Activated CD8-positive, alpha-beta memory T cell treated with anti-CD3 and anti-CD28 coated beads, Interleukin-2, amount 50 U/mL, for 24 hours (primary cell): Measurements from ENCODE around the gene STK4.

Experiments used
- DNase-seq: peaks from one replicate; pipeline ENCODE4 v3.0.0-alpha.2; 2020; ENCODE audit errors: extremely low read depth

STK4 gene

DNA sequence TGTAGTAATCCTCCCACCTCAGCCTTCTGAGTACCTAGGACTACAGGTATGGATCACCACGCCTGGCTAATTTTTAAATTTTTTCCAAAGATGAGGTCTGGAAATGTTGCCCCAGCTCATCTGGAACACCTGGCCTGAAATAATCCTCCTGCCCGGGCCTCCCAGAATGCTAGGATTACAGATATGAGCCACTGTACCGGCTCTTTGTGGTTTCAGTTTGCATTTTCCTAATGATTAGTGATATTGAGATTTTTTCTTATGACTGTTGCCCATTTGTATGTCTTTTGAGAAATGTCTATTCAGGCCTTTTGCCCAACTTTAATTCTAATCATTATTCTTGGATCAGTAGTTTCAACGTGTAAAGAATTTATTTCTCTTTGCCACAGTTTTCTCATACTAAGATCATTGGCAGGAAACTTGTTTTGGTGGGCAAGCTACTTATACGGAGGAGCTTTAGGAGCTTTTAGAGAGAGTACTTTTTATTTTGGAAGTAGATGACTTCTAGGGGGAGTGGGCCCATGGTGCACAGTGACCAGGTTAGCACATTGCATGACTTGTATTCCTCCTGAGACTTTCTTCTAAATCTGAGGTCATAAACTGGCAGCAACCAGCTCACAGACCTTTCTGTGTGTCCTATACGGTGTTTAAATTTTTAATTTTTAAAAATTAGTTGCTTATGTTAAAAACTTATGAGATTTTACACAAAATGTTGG is 62.3 kb downstream of the STK4 start:
- DNase-seq, result no peak

DNA sequence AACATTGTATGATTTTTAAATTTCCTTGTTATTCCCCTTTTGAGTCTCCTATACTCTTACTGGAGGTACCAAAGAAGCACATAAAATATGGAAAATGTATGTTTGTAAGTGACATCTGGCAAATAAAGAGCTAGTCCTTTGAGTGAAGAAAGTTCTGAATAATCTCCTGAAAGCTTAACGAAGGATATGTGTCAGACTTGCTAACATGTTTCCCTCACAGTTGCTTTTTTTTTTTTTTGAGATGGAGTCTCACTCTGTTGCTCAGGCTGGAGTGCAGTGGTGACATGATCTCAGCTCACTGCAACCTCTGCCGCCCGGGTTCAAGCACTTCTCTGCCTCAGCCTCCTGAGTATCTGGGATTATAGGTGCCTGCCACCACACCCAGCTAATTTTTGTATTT is 63.6 kb downstream of the STK4 start:
- no peak for DNase-seq

DNA sequence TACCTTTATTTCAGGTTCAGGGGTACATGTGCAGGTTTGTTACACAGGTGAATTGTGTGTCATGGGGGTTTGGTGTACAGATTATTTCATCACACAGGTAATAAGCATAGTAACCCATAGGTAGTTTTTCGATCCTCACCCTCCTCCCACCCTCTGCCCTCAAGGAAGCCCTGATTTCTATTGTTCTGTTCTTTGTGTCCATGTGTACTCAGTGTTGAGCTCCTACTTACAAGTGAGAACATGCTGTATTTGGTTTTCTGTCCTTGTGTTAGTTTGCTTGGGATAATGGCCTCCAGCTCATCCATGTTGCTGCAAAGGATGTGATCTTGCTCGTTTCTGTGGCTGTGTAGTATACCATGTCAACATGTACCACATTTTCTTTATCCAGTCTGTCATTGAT is 66.0 kb downstream of the STK4 start:
- DNase-seq, result no peak

DNA sequence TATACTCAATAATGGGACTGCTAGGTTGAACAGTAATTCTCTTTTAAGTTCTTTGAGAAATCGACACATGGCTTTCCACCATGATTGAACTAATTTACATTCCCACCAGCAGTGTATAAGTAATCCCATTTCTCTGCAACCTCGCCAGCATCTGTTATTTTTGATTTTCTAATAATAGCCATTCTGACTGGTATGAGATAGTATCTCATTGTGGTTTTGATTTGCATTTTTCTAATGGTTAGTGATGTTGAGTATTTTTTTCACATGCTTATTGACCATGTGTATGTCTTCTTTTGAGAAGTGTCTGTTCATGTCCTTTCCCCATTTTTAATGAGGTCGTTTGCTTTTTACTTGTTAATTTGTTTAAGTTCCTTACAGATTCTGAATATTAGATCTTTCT is 66.5 kb downstream of the STK4 start:
- no peak for DNase-seq

DNA sequence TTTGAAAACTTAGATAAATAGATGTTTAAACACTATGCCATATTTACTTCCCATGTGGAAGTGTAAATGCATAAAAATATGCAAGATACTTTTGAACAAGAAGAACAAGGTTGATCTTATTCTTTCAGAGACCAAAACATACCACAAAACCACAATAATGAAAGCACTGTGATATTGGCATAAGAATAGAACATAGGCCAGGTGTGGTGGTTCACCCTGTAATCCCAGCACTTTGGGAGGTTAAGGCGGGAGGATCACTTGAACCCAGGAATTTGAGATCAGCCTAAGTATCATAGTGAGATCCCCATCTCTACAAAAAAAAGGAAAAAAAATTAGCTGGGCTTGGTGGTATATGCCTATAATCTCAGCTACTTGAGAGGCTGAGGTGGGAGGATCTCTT is 68.1 kb downstream of the STK4 start:
- no peak for DNase-seq

DNA sequence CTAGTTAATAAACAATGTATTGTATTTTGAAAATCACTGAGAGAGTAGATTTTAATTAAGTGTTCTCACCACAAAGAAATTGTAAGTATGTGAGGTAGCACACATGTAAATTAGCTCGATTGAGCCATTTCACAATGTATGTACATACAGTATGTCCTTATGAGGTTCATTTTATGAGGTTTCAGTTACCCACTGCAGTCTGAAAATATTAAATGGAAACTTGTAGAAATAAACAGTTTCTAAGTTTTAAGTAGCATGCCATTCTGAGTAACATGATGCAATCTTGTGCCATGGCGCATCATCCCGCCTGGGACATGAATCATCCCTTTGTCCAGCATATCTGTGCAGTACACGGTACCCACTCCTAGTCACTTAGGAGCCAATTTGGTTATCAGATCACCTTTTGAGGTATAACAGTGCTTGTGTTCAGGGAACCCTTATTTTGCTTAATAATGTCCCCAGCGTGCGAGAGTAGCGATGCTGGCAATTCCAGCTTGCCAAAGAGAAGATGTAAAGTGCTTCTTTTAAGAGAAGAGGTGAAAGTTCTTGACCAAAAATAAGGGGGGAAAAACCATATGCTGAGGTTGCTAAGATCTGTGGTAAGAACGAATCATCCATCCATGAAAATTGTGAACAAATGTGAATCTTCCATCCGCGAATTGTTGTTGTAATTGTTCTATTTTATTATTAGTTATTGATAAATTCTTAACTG is 69.9 kb downstream of the STK4 start:
- DNase-seq, result no peak

DNA sequence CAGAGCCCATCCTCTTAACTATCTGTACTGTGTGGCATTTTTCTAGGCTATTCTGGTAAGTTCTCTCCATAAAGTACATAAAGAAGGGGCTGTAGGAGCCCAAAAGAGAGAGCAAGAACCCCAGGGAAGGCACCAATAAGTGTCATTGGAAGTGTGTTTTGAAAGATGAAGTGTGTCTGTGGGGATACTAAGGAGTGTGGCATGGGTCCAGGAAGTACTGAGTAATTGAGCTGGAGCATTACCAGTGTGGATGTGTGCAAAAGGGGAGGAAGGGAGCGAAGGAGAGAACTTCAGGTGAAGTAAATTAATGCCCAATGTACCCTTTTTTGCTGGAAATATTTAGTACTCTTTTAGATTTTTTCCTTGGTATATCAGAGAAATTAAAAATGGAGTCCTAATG is 70.7 kb downstream of the STK4 start:
- DNase-seq, result no peak

DNA sequence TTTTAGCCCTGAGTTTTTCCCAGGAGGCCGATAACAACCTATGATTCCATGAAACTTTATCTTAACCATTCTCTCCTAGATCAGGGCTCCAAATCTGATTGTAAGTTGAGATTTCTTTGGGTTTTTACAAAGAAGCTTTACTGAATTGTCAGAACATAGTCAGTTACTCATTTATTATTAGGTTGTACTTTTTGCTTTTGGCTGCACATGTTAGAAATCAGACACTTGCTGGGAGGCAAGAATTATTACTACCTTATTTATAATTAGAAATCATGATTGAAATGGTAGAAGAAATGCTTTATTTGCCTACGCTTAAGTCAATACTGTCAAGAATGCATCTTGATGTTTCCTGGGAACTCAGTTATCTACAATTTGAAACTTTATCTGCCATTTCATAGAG is 71.3 kb downstream of the STK4 start:
- no peak for DNase-seq

DNA sequence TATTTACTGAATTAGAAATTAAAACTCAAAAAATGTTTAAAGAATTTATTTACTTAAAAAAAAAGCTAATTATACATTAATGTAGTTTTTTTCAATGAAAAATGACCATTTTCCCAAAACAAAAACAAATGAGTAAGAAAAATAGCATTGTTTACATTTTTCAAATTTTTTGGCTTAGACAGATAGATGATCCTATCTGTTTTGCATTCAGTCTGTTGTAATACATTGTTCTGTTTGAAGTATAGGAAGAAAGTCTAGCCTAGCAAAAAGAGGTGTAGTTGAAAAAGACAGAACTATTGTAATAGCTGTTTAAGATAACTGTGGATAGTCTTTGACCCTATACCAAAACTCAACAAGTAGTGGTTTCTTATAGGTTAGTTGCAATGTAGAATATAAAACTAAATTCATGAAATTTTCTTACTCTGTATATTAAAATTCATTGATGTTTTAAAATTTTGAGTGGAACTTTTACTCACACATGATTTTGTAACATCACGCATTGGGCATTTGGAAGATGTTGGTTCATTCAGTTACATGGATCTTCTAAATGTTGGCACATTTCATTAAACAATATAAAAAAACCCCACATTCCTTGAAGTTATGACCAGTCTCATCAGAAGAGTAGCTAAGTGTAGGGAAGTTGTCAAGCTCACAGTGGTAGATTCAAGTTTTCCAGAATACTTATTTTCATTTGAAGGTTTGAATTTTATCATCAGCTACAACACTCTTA is 72.6 kb downstream of the STK4 start:
- DNase-seq, result no peak

DNA sequence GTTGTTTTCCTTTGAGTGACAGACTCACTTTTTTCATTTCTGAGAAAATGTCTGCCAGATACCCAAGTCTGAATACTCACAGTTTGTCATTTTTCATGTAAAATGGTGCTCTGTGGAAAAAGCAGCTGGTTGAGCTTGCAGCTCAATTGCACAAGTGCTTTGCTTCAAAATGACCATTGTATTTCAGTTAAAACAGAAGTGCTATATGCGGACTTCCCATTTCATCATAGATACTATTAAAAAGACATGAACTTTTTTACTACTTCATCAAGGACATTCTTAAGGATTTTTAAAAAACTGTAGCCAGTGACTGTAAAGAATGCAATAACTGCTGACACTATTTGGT is 73.1 kb downstream of the STK4 start:
- no peak for DNase-seq

DNA sequence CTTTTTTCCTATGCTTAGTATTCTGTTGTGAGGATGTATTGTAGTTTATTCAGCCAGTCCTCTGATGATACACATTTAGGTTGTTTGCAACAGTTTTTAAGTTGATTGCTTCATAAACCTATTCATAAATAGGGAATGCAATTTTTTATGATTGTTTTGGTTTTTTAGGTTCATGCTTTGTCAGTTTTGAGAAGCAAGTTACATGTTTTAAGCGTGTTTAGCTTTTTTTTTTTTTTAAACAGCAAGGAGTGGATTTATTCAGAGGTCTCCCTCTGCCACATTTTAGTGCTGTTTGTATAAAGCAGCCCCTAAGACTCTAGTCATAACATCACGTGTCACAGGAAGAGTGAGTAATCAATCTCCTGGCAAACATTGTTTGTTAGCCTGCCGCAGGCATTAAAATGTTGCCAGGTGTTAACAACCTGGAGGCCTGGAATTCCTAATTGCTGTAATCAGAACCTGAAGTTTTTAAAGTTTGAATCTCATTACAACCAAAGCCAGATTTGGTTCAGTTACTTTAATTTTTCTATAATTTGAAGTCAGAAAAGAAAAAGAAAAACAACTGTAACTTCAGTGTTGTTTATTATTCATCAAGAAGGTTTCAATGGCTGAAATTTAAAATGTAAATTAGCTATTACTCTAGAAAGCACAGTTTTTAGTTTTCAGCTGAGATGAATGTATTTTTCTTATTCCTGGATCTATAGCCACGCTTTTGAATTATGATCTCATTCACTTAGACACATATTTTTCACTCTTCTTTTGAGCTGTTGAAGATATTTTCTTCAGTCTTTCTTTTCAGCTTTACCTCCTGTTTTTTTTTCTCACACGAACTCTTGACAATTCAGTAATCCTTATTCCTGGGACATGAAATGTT is 75.4 kb downstream of the STK4 start:
- no peak for DNase-seq

DNA sequence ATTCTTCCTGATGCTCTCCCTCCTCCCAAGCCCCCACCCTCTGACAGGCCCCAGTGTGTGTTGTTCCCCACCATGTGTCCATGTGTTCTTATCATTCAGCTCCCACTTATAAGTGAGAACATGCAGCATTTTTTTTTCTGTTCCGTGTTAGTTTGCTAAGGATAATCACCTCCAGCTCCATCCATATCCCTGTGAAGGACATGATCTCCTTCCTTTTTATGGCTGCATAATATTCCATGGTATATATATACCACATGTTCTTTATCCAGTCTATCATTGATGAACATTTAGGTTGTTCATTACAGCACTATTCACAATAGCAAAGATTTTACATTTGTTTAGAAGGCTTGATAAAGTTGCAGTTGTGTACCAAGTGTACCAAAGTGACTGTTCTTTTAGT is 76.7 kb downstream of the STK4 start:
- DNase-seq, result no peak

DNA sequence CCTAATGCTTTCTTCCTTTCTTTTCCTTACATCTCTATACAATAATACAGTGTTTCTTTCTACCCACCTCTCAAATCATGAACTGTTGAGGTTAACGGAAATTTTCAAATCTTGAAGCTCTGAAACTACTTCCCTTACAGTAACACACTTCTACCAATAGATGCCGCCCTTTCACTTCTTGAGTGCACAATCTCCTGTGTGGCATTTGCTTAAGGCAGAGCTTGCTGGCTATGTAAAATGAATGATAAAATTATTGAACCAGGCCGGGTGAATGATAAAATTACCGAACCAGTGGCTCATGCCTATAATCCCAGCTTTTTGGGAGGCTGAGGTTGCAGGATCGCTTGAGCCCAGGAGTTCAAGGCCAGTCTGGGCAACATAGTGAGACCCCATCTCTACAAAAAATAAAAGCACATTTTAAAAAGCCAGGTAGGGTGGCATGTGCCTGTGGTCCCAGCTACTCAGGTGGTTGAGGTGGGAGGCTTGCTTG is 77.8 kb downstream of the STK4 start:
- no peak for DNase-seq

DNA sequence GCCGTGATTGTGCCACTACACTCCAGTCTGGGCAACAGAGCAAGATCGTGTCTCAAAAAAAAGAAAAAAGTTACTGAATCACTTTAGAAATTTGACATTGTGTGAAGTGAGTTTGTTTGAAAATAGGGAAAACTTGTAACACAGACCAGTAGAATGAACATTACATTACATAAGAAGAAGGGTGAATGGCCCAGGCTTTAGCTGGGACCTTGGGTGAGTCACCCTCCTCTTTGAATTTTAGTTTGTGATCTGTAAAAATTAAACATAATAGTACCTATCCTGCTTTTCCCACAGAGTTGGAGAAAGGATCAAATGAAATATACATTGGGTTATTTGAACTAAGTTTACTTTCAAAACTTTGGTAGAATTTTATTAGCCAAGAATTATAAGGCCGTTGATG is 78.3 kb downstream of the STK4 start:
- no peak for DNase-seq

DNA sequence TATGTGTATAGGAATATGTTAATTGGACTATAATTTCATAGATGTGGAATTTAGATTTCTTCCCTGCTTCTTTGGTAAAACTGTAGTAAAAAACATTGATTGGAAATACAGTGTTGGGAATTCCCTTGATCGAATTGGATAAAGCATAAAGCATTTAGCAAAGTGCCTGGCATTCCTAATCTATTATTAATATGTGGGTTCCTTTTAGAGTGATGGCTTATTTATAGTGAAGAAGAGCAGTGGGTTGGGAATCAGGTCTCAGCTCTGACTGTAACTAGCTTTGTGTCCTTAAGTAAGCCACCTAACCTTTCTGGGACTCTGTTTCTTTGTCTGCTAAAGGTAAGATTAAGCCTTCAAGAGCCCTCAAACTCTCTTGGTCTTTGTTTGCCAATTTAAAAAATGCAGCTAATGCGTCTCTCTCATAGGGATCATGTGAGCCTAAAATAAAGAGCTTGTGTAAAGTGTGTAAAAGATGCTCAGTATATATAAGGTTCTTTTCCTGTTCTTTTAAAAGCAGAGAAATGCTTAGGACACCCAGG is 81.3 kb downstream of the STK4 start:
- no peak for DNase-seq

DNA sequence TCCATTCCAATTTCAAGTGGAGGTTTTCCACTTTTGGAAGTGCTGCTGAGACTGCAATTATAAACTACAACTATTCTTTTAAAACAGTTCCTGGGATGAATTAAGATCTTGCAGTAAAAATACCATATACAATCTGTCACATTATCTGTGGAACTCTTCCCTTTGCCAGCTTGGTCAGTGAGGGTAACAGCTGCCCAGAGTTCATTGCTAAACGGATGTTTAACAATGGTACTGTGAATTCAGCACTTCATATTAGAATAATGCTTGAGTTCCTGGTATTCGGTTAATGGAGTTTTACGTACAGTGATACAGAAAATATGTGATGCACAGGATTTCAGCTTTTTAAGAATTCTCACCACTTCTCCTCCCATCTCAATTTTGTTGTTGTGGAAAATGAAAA is 83.1 kb downstream of the STK4 start:
- no peak for DNase-seq

DNA sequence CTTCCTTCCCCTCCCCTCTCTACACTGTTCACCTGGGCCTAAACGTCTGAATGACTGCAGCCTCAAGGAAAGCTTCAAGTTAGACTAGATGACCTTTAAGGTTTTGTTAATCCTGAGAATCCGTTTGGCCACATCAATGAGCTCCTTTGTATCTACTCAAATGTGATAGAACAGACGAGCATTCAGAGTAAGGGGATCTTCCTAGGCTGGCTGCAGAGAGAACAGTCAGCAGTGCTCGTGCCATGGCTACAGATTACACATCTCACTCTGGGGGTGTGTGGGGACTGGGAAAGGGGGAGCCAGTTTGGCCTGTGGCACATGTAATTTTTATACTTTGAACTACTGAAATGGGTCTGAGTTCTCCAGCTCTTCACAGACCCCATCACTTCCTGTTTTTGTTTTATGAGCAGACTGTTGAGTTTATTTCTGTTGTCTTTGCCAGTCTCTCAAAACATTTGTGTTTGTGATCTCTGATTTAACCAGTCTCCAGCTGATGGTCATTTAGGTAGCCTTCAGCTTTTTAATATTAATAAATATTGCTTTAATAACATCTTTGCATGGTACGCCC is 83.7 kb downstream of the STK4 start:
- DNase-seq, result no peak

DNA sequence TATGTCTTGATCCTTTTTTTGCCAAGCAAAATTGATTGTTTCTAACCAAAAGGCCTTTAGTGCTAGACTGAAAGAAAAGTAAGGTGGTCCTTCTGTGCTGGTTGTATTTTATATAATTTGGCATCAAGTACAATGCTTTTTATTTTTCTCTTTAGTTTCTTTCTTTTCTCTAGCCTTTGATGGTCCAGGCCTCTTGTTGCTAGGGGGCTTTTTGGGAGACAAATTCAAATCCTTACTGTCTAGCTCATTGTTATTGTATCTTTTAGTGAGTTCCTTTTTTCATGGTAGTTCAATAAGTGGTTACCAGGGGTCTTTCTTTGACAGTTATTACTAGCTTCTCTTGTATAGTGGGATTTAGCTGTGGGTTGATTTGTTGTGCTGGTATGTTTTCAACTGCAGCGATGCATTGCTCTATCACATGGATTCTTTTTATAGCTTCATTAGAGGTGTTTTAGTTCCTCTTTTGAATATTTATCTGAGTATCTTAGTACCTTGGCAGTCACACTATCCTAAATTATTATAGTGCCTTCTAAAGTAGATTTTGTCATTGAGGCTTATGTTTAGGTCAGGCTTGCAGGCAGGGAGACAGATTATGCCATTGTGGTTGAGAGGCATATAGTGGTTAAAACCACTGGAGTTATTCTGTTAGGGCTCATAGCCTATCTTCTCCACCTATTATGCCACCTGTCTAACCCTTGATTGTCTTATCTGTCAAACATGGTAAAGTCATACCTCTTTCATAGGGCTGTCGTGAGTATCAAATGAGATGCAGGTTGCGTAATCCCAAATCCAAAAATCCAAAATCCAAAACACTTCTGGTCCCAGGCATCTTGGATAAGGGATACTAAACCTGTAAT is 85.1 kb downstream of the STK4 start:
- no peak for DNase-seq

DNA sequence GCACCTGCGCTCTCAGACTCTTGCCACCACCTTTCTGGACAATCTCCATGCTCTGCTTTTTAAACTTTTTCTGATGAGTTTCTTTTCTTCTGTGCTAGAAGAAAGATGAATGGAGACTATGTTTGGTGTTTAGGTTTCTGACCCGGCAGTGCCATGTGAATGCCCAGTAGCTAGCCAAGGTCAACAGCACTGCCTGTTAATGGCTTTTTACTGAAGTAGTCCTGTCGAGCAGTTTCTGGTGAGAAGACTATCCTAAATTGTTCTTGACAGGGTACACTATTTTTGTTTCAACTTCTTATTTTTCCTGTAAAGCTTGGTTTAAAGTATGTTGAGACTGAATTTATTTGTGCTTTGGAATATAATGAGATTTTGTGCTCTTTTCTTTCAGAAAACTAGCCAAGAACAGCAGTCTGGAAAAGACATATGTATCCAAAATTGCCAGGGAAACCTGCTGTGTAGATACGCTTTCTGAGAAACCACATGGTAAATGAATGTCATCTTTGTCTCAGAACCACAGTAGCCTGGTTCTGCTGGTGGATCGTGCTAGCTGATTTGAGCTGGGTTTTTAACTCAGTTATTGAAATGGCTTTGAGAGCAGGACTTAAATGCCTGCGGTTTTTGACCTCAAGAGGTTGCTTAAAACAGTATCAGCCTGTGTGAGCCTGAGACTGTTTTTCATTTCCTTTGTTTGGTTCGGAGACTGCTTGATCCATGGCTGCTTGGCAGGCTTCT is 86.6 kb downstream of the STK4 start:
- no peak for DNase-seq
